ENCODE data around the gene FUOM.

GRCh38 chr10:133351408-133352318, 6.2 kb downstream of the FUOM start:
- TF ChIP-seq POLR2AphosphoS5 (IDR thresholded peaks at IDR 0.05) (no peak), CTCF (IDR thresholded peaks at IDR 0.05) (no peak), POLR2A (IDR thresholded peaks at IDR 0.05) (no peak)

Measured in upper lobe of left lung (tissue), 4 donors.